Measurements from ENCODE around the gene TCF15. TPM values are rescaled to one million over a fixed set of nuclear protein-coding genes. Genes with fewer than 3 reads are reported as not detected.

The TCF15 gene
- total and polyA plus RNA-seq, 2 of the 8 experiments (the other 6 are each of a cell fraction or from before 2014, with no cell fraction given) = 3.7 to 6.9 TPM

- TF ChIP-seq RXRA (IDR thresholded peaks at IDR 0.05; ENCODE audit: insufficient read depth, low read depth, low read length) (no peak), CHD1 (IDR thresholded peaks at IDR 0.05; ENCODE audit: low read depth, low read length) (no peak), TAF7 (optimal IDR thresholded peaks at IDR 0.05; ENCODE audit: borderline replicate concordance, low read depth, low read length) (no peak), EGR1 (IDR thresholded peaks at IDR 0.05; ENCODE audit: borderline replicate concordance, low read depth, low read length) (no peak), TCF12 (IDR thresholded peaks at IDR 0.05; ENCODE audit: low read depth, low read length) (no peak), RNF2 (IDR thresholded peaks at IDR 0.05; ENCODE audit: borderline replicate concordance, low read depth, low read length, missing control alignments, poor library complexity, severe bottlenecking) (no peak), SIN3A (conservative IDR thresholded peaks at IDR 0.05 in 1 of 2, IDR thresholded peaks at IDR 0.05 in 1 of 2; ENCODE audit: low read depth in 1 of 2, low read length in 2 of 2) (no peak), CEBPB (IDR thresholded peaks at IDR 0.05; ENCODE audit: low read depth, low read length) (no peak), ZNF274 (IDR thresholded peaks at IDR 0.05; ENCODE audit: borderline replicate concordance, extremely low read depth, low read length) (no peak)
These were observed 45.9 kb upstream of the TCF15 start (continued) for GRCh38 chr20:655726-656624.

Measured in H1 (cell line).